Measurements from ENCODE around the gene OOSP4B. TPM values are rescaled to one million over a fixed set of nuclear protein-coding genes. Genes with fewer than 3 reads are reported as not detected.
"Not testable (repeated sequence)": the region's sequence is repeated elsewhere in the genome, so short reads cannot be mapped to it uniquely, and the experiment has no call there.

OOSP4B gene
- total RNA-seq, 1 donor from 2014 or later: not detected

DNA sequence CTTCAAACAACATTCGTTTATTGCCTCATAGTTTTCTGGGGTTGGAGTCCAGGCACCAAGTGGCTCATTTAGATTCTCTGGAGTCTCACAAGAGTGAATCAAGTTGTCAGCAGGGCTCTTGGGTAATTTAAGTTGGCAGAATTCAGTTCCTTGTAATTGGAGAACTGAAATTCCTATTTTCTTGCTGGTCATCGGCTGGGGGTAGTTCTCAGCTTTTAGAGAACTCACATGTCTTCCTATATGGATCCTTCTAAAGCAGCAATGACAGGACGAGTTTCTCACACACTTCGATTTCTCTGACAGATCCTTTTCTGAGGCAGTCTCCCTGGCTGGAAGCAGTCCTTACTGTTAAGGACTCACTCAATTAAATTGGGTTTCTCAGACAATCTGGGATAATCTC is 17.3 kb upstream of the OOSP4B start:
- TF ChIP-seq, protein P1, sequence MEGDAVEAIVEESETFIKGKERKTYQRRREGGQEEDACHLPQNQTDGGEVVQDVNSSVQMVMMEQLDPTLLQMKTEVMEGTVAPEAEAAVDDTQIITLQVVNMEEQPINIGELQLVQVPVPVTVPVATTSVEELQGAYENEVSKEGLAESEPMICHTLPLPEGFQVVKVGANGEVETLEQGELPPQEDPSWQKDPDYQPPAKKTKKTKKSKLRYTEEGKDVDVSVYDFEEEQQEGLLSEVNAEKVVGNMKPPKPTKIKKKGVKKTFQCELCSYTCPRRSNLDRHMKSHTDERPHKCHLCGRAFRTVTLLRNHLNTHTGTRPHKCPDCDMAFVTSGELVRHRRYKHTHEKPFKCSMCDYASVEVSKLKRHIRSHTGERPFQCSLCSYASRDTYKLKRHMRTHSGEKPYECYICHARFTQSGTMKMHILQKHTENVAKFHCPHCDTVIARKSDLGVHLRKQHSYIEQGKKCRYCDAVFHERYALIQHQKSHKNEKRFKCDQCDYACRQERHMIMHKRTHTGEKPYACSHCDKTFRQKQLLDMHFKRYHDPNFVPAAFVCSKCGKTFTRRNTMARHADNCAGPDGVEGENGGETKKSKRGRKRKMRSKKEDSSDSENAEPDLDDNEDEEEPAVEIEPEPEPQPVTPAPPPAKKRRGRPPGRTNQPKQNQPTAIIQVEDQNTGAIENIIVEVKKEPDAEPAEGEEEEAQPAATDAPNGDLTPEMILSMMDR (IDR thresholded peaks at IDR 0.05; ENCODE audit: partially characterized antibody, unreplicated experiment): no peak
- H3K4me3 Mint-ChIP-seq (ENCODE audit: unreplicated experiment): no peak overlapping the region
- no peak overlapping the region for H3K27ac Mint-ChIP-seq (ENCODE audit: unreplicated experiment)
- no peaks in the 10 kb centered on the region for H3K36me3 Mint-ChIP-seq (ENCODE audit: unreplicated experiment)
- H3K4me1 Mint-ChIP-seq (ENCODE audit: low read depth, unreplicated experiment): no peaks in the 10 kb centered on the region
- no peak for DNase-seq
- no peaks in the 10 kb centered on the region for H3K27me3 Mint-ChIP-seq (ENCODE audit: unreplicated experiment)
- H3K9me3 Mint-ChIP-seq (ENCODE audit: unreplicated experiment): no peaks in the 10 kb centered on the region

DNA sequence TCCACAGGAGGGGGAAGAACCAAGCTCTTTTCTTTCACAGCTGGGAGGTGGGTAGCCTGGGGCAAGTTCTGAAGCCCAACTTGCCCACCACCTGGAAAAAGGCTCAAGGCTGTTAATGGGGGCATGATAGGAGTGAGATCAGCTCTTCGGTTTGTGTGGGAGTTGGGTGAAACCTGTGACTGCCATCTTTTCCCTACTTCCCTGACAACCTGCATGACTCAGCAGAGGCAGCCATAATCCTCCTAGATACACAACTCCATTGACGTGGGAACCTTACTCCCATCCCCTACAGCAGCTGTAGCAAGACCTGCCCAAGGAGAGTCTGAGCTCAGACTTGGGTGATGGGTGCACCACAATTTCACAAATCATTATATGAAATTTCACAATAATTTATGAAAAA is 13.3 kb upstream of the OOSP4B start:
- DNase-seq: no peak
- no peaks in the 10 kb centered on the region for H3K9me3 Mint-ChIP-seq (ENCODE audit: unreplicated experiment)
- no peak overlapping the region for H3K27ac Mint-ChIP-seq (ENCODE audit: unreplicated experiment)
- no peaks in the 10 kb centered on the region for H3K27me3 Mint-ChIP-seq (ENCODE audit: unreplicated experiment)
- H3K36me3 Mint-ChIP-seq (ENCODE audit: unreplicated experiment): no peaks in the 10 kb centered on the region
- H3K4me1 Mint-ChIP-seq (ENCODE audit: low read depth, unreplicated experiment): no peaks in the 10 kb centered on the region
- H3K4me3 Mint-ChIP-seq (ENCODE audit: unreplicated experiment): no peak overlapping the region
- TF ChIP-seq, protein P1 (IDR thresholded peaks at IDR 0.05; ENCODE audit: partially characterized antibody, unreplicated experiment): no peak

DNA sequence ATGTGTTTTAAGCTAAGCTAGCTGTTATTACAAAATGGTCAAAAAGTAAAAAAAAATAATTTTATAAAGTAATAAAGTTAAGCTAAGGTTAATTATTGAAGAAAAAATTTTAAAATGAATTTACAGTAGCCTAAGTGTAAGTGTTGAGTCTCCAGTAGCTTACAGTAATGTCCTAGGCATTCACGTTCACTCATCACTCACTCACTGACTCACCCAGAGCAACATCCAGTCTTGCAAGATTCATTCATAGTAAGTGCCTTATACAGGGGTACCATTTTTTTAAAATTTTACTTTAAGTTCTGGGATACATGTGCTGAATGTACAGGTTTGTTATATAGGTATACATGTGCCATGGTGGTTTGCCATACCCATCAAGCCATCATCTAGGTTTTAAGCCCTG is 11.6 kb upstream of the OOSP4B start:
- Mint-ChIP-seq H3K9me3 (ENCODE audit: unreplicated experiment) (peaks cover 2% of the 10 kb centered on the region), H3K4me1 (ENCODE audit: low read depth, unreplicated experiment) (no peaks in the 10 kb centered on the region), H3K36me3 (ENCODE audit: unreplicated experiment) (no peaks in the 10 kb centered on the region), H3K27me3 (ENCODE audit: unreplicated experiment) (peaks cover 2% of the 10 kb centered on the region), H3K4me3 (ENCODE audit: unreplicated experiment) (no peak overlapping the region), H3K27ac (ENCODE audit: unreplicated experiment) (no peak overlapping the region)
- no peak for DNase-seq
- TF ChIP-seq, protein P1 (IDR thresholded peaks at IDR 0.05; ENCODE audit: partially characterized antibody, unreplicated experiment): no peak

DNA sequence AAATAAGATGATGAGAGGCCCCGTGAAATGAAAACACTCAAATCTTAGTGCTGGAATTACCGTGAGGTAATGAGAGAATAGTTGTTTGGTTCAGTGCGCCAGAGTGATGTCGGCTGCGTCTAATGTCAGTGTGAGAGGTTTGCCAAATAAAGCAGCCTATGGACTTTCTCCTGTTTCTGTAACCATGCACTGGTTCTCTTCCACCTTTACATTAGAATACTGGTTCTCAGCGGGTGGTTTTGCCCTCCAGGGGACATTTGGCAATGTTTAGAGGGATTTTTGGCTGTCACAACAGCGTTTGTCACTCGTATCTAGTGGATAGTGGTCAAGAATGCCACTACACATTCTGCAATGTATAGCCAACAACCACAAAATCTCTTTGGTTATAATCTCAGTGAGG is 1.1 kb downstream of the OOSP4B start:
- Mint-ChIP-seq H3K36me3 (ENCODE audit: unreplicated experiment) (no peaks in the 10 kb centered on the region), H3K27ac (ENCODE audit: unreplicated experiment) (no peak overlapping the region)

DNA sequence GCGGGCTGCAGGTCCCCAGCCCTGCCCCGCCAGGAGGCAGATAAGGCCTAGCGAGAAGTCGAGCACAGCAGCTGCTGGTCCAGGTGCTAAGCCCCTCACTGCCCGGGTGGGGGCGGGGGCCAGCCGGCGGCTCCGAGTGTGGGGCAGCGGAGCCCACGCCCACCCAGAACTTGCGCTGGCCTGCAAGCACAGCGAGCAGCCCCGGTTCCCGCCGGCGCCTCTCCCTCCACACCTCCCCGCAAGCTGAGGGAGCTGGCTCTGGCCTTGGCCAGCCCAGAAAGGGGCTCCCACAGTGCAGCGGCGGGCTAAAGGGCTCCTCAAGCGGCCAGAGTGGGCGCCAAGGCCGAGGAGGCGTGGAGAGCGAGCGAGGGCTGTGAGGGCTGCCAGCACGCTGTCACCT is 3.4 kb downstream of the OOSP4B start:
- DNase-seq; H3K27me3 Mint-ChIP-seq (ENCODE audit: unreplicated experiment); H3K9me3 Mint-ChIP-seq (ENCODE audit: unreplicated experiment); H3K4me3 Mint-ChIP-seq (ENCODE audit: unreplicated experiment); H3K36me3 Mint-ChIP-seq (ENCODE audit: unreplicated experiment); H3K4me1 Mint-ChIP-seq (ENCODE audit: low read depth, unreplicated experiment); H3K27ac Mint-ChIP-seq (ENCODE audit: unreplicated experiment): not testable (repeated sequence)

More for the DNA sequence above, 1.1 kb downstream of the OOSP4B start:
- peaks cover 2% of the 10 kb centered on the region for H3K27me3 Mint-ChIP-seq (ENCODE audit: unreplicated experiment)
- H3K9me3 Mint-ChIP-seq (ENCODE audit: unreplicated experiment): peaks cover 2% of the 10 kb centered on the region
- H3K4me1 Mint-ChIP-seq (ENCODE audit: low read depth, unreplicated experiment): no peaks in the 10 kb centered on the region
- TF ChIP-seq, protein P1 (IDR thresholded peaks at IDR 0.05; ENCODE audit: partially characterized antibody, unreplicated experiment): no peak
- no peak for DNase-seq
- H3K4me3 Mint-ChIP-seq (ENCODE audit: unreplicated experiment): no peak overlapping the region

All from glutamatergic neuron (in vitro differentiated cells).